H1 (cell line): ENCODE results near the gene TMEM154. TPM values are rescaled to one million over a fixed set of nuclear protein-coding genes. Genes with fewer than 3 reads are reported as not detected.

Source experiments
- EP300 ChIP-seq, 2 experiments: IDR thresholded peaks; 1 replicate in 1 of 2; 2 replicates in 1 of 2; pipeline ENCODE4 v1.6.1; 2011 to 2012; ENCODE audit warnings: low read depth in 2 of 2, low read length in 2 of 2, mild to moderate bottlenecking in 2 of 2, borderline replicate concordance in 1 of 2, inconsistent platforms in 1 of 2, moderate library complexity in 1 of 2
- polyA plus RNA-seq, 7 experiments: library from polyadenylated mRNA; depleted of rRNA in 3 of 7; stranded (reverse) in 5 of 7; unstranded in 2 of 7; fragments of >200 nt in 5 of 7; fragments of 200-250 nt in 2 of 7; gene quantifications; 1 replicate in 5 of 7; 2 replicates in 1 of 7; 4 replicates in 1 of 7; pipeline versions ENCODE4 v1.2.1 to v1.2.3, GENCODE V29; 2011 to 2013; ENCODE audit warnings: missing spikeins in 2 of 7, mixed read lengths in 2 of 7
- total RNA-seq: library from RNA; stranded (reverse); fragmentation: NEBNext Ultra II Directional; extraction: Animal tissue kit (Norgen Biotek cat#: 25700); gene quantifications from 2 replicates; pipeline ENCODE4 v1.2.1, GENCODE V29; 2021

Gene TMEM154
- total and polyA plus RNA-seq, 2 of the 8 experiments (the other 6 are each of a cell fraction or from before 2014, with no cell fraction given) = 0.33 to 1.2 TPM

- TF ChIP-seq EP300 (IDR thresholded peaks at IDR 0.05; ENCODE audit: borderline replicate concordance in 1 of 2, low read depth in 2 of 2, low read length in 2 of 2) = no peak
Measured at GRCh38 chr4:152655272-152656129, 24.3 kb downstream of the TMEM154 start (continued).
